GM10847 (cell line): ENCODE data around the gene SP140.

Experiments used
- POLR2A ChIP-seq: IDR thresholded peaks from 2 replicates; pipeline ENCODE4 v1.6.1; 2011; ENCODE audit not compliant: insufficient read length; ENCODE audit errors: extremely low read depth

Gene SP140

DNA sequence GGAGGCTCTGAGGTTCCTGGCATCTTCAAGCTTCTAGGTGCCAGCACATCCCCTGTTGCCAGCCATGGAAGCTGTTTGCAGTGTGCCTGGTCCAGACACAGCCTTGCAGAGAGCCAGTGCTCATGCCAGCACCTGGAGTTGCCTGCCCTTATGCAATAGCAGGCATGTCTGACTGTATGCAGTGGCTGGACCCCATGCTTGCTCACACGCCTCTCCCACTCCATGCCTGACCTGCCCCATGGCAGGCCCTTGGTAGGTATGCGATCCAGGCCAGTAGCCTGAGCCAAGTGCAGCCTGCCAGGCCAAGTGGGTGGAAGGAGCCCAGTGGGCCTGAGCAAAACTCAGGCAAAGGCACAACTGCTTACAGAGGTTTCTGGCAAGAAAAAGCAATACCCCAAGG lies 81.9 kb downstream of the SP140 start:
- no peak for TF ChIP-seq POLR2A

DNA sequence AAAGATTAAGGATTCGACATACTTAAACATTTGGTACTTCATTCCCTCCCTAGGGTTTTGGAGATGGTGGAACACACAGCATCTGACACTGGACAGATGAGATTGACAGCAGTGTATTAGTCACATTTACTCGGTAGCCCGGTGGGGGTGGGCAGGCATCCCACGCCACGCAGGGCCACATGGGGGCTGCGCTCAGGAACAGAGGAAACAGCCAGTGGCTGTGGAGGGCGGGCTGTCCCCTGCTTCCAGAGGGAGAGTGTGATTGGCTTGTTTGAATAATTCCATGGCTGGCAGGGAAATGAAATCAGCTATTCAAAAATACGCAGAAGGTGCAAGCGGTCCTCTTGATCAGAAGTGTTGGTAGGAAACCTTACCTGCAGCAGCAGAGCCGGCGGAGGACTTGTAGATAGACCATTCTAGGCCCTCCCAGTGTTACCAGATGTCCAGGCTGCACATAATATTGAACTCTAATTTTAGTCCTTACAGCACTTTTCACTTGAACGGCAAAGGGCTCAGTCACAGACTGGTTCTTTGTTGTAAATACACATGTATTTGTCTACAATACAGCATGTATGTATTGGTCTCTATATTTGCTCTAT lies 83.0 kb downstream of the SP140 start:
- no peak for TF ChIP-seq POLR2A

DNA sequence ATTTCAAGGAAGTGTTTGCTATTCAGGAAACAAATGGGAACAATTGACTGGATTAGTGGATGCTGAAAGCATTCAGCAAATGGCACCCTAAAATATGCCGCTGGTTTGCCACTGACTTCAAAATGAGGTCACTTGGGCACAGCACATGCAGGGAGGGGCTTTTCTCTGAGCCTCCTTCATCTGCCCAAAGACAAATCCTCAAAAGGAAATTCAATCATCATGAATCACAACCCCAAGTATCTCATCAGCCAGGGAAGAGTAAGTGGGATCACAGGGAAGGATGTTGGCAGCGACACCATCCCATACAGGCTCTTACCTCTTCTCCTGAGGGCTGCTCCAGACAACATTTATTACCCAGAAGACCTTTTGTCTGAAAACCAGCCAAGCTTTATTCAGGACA lies 87.1 kb downstream of the SP140 start:
- no peak for TF ChIP-seq POLR2A

DNA sequence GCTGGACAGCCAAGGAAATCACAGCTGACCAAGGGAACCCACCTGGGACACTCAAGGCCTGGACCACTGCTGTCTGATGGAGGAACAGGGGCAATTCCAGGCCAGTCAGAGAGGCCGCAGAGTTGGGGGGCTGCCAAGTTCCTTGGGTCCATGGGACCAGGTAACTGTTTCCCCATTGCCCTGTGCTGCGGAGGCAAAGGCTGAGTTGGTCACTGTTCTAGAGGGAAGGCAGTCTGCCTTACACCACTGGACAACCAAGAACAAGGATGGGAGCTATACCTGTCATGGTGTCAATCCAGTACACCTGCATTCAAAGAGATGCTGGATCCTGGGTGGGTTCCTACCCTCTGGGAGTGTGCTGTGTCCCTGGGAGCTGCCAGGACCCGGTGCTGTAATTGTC lies 91.8 kb downstream of the SP140 start:
- TF ChIP-seq POLR2A: no peak

DNA sequence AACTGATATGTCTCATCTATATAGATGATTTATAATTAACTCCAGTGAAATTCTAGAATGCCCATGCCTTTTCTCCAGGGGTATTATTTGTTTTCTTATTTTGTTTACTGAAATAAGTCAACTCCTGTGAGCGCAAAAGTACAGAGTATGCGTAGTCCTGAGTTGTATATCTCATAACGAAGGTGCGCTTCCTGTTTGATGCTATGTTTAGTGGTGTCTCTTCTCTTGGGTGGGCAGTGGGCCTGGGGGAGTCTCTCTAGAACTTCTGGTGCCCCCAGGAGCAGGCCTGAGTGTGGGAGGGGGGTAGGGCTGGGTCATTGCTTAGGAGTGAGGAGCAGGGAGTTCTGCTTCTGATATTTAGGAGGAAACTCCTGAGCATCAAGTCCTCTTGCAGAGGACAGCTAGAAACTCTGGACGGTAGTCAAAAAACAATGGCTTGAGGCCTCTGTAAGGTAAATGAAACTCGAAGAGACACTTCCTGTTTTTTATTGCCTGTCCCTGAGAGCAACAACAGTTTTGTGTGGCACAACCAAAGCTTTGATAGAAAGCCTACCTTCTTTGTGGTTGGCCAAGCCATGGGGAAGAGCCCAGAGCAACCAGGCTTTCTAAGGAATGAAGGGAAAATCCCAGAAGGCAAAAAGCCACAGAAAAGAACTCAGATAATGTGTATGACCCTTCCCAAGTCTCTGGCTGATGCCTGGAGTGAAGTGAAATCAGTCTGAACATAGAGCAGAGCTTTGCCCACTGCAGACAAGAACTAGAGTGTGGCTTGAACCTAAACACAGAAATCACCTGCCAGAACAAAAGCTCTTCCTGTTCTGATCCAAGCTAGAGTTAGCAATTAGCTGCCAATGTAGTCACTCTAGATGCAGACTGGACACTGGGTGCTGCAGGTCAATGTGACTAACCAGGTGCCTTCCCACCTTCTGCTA lies 92.9 kb downstream of the SP140 start:
- TF ChIP-seq POLR2A: no peak

DNA sequence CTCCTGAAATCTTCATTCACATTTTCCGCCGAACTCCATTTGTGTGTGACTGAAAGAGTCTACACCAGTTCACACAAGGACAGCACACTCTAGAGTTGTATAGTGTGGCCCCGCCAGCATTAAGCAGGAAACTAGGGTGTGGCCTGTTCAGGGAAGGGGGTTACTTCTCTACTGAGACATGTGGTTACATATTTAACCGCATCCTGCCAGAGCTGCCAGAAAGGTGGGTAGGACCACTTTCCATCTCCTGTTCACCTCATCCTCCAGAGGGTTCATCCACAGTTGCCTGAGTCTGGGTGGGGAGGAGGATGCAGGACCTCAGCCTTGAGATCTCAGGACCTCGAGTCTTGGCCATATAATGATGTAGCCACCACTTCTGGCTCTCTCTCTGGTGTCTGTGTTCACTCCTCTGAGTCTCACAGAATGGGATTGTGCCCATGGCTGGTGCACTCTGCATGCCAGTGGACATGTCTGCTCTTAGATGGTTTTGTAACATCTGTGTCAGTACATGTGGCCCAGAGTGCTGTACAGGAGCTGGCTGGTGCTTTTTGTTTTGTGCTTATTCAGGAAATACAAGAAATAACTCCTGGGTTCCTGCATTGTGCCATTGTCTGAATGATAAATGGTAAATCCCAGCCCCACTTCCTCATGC lies 93.8 kb downstream of the SP140 start:
- TF ChIP-seq POLR2A: no peak

DNA sequence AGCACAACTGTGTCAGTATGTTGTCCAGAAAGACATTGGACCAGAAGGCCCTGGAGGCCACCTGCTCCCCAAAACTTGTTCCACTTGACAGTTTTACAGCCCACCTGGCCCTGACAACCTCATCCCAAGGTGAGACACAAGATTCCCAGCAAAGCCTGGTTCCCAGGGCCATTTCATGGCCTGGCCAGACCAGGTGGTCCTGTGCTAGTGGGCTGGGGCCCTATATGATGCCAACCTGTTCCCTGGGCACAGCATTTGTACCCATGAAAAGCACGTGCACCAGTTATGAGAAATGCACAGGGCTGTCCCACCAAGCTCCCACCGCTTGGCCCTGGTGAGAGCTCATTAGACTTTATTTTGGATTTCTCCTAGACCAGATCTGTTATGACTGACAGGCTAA lies 95.5 kb downstream of the SP140 start:
- TF ChIP-seq POLR2A: no peak

DNA sequence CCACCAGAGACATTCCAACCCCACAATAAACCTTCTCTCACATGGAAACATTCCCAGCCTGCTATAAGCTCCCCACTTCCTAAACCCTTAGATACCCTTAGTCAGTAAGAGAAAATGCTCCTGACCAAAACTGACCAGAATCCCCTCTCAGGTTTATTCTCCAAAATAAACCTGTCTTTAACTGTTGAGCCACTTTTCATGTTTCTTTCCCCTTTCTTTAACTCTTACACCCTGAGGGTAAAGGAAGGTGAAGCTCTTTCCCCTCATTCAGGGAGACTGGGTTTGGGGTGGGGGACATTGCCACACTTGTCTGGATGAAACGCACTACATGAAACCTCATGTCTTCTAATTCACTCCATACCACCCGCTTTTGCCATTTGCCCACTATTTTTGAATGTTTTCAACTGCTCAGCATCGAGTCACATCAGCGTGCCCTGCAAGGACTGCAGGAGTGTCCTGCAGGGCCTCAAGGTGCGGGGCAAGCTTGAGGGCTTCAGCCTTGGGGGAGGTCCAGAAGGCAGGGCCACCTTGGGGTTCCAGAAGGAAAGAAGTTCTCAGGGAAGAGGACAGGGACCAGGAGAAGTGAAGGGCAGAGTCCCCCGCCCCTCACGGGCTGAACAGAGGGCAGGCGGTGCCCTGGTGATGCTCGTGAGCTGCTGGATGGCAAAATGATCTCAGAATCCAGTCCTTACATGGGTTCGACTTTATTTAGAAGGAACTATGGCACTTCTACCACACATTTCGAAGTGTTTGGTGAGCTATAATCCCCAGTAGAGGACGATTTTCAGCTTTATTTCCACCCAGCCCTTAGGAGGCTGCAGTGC lies 97.2 kb downstream of the SP140 start:
- TF ChIP-seq POLR2A: no peak

DNA sequence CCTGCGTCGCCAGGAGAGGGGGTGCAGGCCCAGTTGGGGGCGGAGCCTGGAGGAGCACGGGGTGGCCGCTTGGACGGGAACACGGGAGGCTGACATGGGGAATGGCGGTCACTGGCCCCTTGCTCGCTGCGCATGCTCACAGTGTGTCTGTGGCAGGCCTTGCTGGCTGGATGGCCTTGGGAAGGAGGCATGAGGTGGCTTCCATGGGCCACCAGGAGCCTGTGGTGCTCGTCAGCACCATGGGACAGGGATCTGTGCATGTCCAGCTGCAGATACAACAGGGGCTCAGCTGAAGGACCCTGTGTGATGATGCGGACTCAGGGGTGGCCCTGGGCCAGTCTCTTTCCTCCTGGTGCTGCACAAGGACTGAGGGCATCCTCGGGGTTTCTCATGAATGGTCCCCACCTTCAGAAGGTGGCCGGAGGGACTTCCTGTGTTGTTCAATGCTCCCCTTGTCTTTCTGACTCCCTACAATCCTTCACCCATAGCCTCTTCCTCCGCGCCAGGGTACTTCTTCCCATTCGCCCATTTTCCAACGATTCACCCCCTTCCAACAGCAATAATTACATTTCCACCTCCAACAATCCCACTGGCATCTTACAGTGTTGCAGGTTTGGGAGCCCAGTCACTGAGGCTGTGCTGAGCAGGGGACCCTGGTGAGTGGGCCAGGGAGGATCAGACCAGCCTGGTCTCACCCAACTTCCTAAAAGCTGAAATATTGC lies 98.0 kb downstream of the SP140 start:
- TF ChIP-seq POLR2A: no peak

DNA sequence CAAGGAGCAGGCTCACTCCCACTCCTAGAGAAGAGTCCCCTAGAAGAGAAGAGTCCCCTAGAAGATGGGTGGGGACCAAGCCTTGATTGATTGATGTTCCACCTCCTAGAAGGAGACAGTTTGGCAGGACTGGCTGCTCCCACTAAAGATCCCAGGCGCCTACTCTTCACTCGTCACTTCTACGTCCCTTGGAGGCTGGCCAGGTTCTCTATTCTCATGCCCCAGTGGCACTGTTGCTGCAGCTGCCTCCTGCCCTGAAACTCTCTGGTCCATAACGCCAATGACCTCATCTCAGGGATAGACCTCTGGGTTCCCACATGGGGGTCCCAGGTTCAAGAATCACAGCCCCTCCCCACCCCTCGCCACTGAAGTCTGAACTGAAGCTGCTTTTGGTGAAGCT lies 99.0 kb downstream of the SP140 start:
- TF ChIP-seq POLR2A: no peak

DNA sequence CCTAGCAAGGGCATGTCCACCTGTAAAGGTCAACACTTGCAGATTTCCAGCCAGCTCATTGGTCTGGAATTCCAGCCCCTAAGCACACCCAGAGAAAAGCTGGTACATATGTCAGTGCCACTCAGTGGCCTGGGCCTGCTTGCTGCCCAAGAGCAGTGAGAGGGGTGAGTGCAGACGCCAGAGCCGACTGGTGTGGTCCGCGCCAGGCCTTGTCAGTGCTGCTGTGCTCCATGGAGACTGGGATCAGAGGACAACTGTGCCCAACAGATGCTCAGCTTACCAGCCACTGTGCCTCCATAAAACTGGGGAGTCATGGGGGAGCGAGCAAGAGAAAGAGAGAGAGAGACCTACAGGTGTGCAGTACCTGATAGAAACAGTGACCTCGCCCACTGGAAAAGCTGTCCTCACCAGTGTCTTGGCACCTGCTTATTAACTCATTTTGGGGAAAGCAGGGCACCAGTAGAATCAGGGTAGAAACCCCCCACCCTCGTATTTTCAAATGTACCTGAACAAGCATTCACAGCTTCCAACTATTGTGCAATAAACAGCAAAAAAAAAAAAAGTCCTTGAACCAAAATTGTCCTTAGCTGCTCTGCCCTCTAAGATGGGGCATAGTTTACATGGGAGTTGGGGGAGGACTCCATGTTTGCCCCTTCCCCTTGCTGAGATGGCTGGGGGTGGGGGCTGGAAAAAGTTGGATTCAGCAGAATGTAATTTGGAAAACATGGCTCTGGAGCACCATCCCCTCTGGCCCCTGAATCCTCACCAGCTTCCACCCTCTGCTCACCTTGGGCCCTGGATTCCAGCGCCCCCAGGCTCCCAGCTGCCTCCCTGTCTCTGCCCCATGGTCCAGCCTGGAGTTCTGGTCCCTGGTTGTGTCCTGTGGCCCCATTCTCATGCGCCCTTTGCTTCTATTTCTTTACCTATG lies 100.0 kb downstream of the SP140 start:
- TF ChIP-seq POLR2A: no peak

DNA sequence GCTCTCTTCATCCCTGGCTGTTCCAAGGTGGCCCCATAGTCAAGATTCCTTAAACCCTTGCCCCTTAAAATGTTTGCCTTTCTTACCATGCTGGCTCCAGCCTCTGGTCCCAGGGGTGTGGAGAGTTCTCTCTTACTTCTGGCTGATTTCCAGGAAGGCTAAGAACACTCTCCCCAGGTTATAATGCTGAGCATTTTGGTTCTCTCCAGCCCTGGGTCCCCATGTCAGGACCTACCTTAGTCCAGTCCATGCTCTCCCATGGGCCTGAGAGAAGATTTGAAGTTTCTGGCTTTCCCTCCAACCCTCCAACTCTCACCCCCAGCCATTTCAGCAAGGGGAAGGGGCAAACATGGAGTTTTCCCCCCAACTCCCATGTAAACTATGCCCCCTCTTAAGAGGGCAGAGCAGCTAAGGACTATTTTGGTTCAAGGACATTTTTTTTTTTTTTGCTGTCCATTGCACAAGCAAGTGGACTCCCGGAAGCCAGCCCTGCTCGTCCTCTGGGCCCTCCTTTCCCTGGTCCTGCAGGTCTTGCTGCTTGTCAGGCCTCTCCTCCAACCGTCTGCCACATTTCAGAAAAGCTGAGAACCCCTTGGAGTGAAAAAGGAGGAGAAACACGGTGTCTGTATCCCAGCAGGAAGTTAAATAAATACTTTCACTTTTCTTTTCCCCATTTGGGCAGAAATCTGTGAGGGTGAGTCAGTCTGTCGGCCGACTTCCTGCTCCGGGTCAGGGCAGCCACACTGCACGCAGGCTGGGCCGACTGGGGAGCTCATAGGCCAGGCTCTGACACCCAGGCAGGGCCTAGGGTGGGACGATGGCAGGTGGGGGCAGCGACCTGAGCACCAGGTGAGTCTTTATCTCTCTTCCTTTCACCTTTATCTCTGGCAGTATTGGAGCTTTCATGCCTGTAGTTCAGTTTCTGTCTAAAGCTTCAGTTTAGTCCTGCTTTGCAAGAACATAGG lies 101.2 kb downstream of the SP140 start, which contains the start of gene SP140L:
Gene SP140L (plus strand): TSS at position 741 of the 965 bp plus-strand sequence. CDS start 77 bp downstream, at position 818.
- TF ChIP-seq POLR2A: peak; percentile 57
